ENCODE measurements around the gene ADH5. TPM values are rescaled to one million over a fixed set of nuclear protein-coding genes. Genes with fewer than 3 reads are reported as not detected.
"Not testable (repeated sequence)": the region's sequence is repeated elsewhere in the genome, so short reads cannot be mapped to it uniquely, and the experiment has no call there.

ADH5 gene
- total and polyA plus RNA-seq, 5 donors: 105 to 133 (median 123) TPM

GRCh38 chr4:99117122-99117841 is 28.7 kb upstream of the ADH5 start:
- not testable (repeated sequence) for H3K27ac ChIP-seq (ENCODE audit: low read length); ATAC-seq; H3K27me3 ChIP-seq (ENCODE audit: control insufficient read depth, insufficient read depth); H3K4me3 ChIP-seq (ENCODE audit: low read length); H3K9me3 ChIP-seq (ENCODE audit: control insufficient read depth, low read length); H3K4me1 ChIP-seq (ENCODE audit: control insufficient read depth, insufficient read depth, low read length); DNase-seq
- intact Hi-C loops (cut with DNase I): loop anchor here in 3 of 4 donors (5.0 kb wide), 3 partner anchors 285 to 345 kb away; no protein-coding TSS in a partner anchor
- WGBS: 94% methylated on average over 29 of the region's 29 CpGs

DNA sequence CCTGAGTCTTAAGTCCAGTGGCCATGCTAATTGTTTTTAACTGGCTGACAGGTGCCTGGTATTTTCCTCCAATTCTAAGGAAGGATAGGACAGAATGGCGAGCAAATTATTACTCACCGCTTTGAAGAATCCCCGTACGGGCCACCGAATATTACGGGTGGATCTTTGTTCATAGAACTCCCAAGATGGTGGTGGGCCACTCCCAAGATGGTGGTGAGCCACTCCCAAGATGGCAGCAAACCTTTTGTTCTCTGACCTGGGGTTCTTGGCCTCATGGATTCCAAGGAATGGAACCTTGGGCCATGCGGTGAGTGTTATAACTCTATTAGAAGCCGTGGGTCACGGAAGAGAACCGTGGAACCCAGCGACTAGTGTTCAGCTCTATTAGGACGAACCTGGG is 20.7 kb upstream of the ADH5 start:
- H3K9me3 ChIP-seq (ENCODE audit: control insufficient read depth, low read length); H3K4me3 ChIP-seq (ENCODE audit: low read length); ATAC-seq; DNase-seq; H3K27me3 ChIP-seq (ENCODE audit: control insufficient read depth, insufficient read depth); H3K4me1 ChIP-seq (ENCODE audit: control insufficient read depth, insufficient read depth, low read length); H3K27ac ChIP-seq (ENCODE audit: low read length); intact Hi-C loops (cut with DNase I): not testable (repeated sequence)
- 96% methylated on average over 12 of the region's 12 CpGs for WGBS

GRCh38 chr4:99104153-99104552 is 15.6 kb upstream of the ADH5 start:
- no peak overlapping the region for H3K4me3 ChIP-seq (ENCODE audit: low read length)
- WGBS: 88% methylated on average over 1 of the region's 1 CpG
- intact Hi-C loops (cut with DNase I): no loop called here
- DNase-seq (no peak), ATAC-seq (no peak)
- no peaks in the 10 kb centered on the region for H3K9me3 ChIP-seq (ENCODE audit: control insufficient read depth, low read length)
- H3K27me3 ChIP-seq (ENCODE audit: control insufficient read depth, insufficient read depth): no peaks in the 10 kb centered on the region
- H3K4me1 ChIP-seq (ENCODE audit: control insufficient read depth, insufficient read depth, low read length): no peaks in the 10 kb centered on the region
- H3K27ac ChIP-seq (ENCODE audit: low read length): no peak overlapping the region

- H3K27ac ChIP-seq (ENCODE audit: low read length): no peak overlapping the region
- ATAC-seq (no peak), DNase-seq (no peak)
- no peaks in the 10 kb centered on the region for H3K9me3 ChIP-seq (ENCODE audit: control insufficient read depth, low read length)
- no peaks in the 10 kb centered on the region for H3K27me3 ChIP-seq (ENCODE audit: control insufficient read depth, insufficient read depth)
- H3K4me1 ChIP-seq (ENCODE audit: control insufficient read depth, insufficient read depth, low read length): no peaks in the 10 kb centered on the region
- intact Hi-C loops (cut with DNase I): no loop called here
- no peak overlapping the region for H3K4me3 ChIP-seq (ENCODE audit: low read length)
Observed at GRCh38 chr4:99103166-99103565, 14.6 kb upstream of the ADH5 start.

GRCh38 chr4:99102634-99103033 is 14.0 kb upstream of the ADH5 start:
- 96% methylated on average over 2 of the region's 2 CpGs for WGBS
- Histone ChIP-seq H3K27me3 (ENCODE audit: control insufficient read depth, insufficient read depth) (no peaks in the 10 kb centered on the region), H3K27ac (ENCODE audit: low read length) (no peak overlapping the region), H3K4me3 (ENCODE audit: low read length) (no peak overlapping the region), H3K4me1 (ENCODE audit: control insufficient read depth, insufficient read depth, low read length) (no peaks in the 10 kb centered on the region), H3K9me3 (ENCODE audit: control insufficient read depth, low read length) (no peaks in the 10 kb centered on the region)
- ATAC-seq: no peak
- no peak for DNase-seq
- intact Hi-C loops (cut with DNase I): no loop called here

- no peak overlapping the region for H3K27ac ChIP-seq (ENCODE audit: low read length)
- DNase-seq: no peak
- no peak overlapping the region for H3K4me3 ChIP-seq (ENCODE audit: low read length)
- H3K27me3 ChIP-seq (ENCODE audit: control insufficient read depth, insufficient read depth): no peaks in the 10 kb centered on the region
- H3K4me1 ChIP-seq (ENCODE audit: control insufficient read depth, insufficient read depth, low read length): no peaks in the 10 kb centered on the region
- no peaks in the 10 kb centered on the region for H3K9me3 ChIP-seq (ENCODE audit: control insufficient read depth, low read length)
- intact Hi-C loops (cut with DNase I): no loop called here
- WGBS: 92% methylated on average over 1 of the region's 1 CpG
- ATAC-seq: no peak
Observed at GRCh38 chr4:99100876-99101275, 12.3 kb upstream of the ADH5 start.

- H3K27me3 ChIP-seq (ENCODE audit: control insufficient read depth, insufficient read depth); intact Hi-C loops (cut with DNase I); H3K4me1 ChIP-seq (ENCODE audit: control insufficient read depth, insufficient read depth, low read length); H3K4me3 ChIP-seq (ENCODE audit: low read length); H3K9me3 ChIP-seq (ENCODE audit: control insufficient read depth, low read length); H3K27ac ChIP-seq (ENCODE audit: low read length); DNase-seq; ATAC-seq: not testable (repeated sequence)
- WGBS: 93% methylated on average over 5 of the region's 5 CpGs
Observed at GRCh38 chr4:99099814-99100213, 11.2 kb upstream of the ADH5 start.

DNA sequence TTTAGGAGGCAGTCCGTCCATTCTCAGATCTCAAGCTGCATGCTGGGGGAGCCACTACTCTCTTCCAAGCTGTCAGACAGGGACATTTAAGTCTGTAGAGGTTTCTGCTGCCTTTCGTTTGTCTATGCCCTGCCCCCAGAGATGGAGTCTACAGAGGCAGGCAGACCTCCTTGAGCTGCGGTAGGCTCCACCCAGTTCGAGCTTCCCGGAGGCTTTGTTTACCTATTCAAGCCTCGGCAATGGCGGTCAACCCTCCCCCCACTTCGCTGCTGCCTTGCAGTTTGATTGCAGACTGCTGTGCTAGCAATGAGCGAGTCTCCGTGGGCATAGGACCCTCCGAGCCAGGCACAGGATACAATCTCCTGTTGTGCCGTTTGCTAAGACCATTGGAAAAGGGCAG is 10.7 kb upstream of the ADH5 start:
- no peak overlapping the region for H3K4me3 ChIP-seq (ENCODE audit: low read length)
- no peaks in the 10 kb centered on the region for H3K9me3 ChIP-seq (ENCODE audit: control insufficient read depth, low read length)
- ATAC-seq (no peak), DNase-seq (no peak)
- WGBS: 92% methylated on average over 12 of the region's 12 CpGs
- intact Hi-C loops (cut with DNase I): no loop called here
- H3K27ac ChIP-seq (ENCODE audit: low read length): no peak overlapping the region
- no peaks in the 10 kb centered on the region for H3K27me3 ChIP-seq (ENCODE audit: control insufficient read depth, insufficient read depth)
- no peaks in the 10 kb centered on the region for H3K4me1 ChIP-seq (ENCODE audit: control insufficient read depth, insufficient read depth, low read length)

GRCh38 chr4:99091841-99092240 is 3.3 kb upstream of the ADH5 start:
- H3K4me1 ChIP-seq (ENCODE audit: control insufficient read depth, insufficient read depth, low read length); H3K27ac ChIP-seq (ENCODE audit: low read length); ATAC-seq; H3K27me3 ChIP-seq (ENCODE audit: control insufficient read depth, insufficient read depth); H3K4me3 ChIP-seq (ENCODE audit: low read length); DNase-seq; intact Hi-C loops (cut with DNase I); H3K9me3 ChIP-seq (ENCODE audit: control insufficient read depth, low read length): not testable (repeated sequence)
- 88% methylated on average over 2 of the region's 2 CpGs for WGBS

DNA sequence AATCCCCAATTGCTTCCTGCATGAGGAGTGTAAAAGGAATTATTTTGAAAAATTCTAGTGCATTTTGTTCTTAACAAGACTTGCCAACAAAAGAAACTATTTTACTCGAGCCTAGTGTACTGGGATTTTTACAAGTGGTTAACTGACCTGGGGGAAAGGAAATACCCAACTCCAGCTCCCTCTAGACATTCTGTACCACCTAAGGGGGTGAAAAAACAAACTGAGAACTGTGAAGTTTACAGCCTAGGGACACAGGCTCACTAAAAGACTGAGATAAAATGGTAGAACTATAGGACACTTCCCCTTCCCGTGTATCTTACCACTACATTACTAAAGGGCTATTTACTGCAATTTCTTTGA is 2.6 kb upstream of the ADH5 start:
- H3K9me3 ChIP-seq (ENCODE audit: control insufficient read depth, low read length): no peaks in the 10 kb centered on the region
- ATAC-seq (no peak), DNase-seq (no peak)
- no peak overlapping the region for H3K27ac ChIP-seq (ENCODE audit: low read length)
- no peaks in the 10 kb centered on the region for H3K27me3 ChIP-seq (ENCODE audit: control insufficient read depth, insufficient read depth)
- WGBS: 53% methylated on average over 2 of the region's 2 CpGs
- intact Hi-C loops (cut with DNase I): no loop called here
- H3K4me1 ChIP-seq (ENCODE audit: control insufficient read depth, insufficient read depth, low read length): no peaks in the 10 kb centered on the region
- H3K4me3 ChIP-seq (ENCODE audit: low read length): no peak overlapping the region

DNA sequence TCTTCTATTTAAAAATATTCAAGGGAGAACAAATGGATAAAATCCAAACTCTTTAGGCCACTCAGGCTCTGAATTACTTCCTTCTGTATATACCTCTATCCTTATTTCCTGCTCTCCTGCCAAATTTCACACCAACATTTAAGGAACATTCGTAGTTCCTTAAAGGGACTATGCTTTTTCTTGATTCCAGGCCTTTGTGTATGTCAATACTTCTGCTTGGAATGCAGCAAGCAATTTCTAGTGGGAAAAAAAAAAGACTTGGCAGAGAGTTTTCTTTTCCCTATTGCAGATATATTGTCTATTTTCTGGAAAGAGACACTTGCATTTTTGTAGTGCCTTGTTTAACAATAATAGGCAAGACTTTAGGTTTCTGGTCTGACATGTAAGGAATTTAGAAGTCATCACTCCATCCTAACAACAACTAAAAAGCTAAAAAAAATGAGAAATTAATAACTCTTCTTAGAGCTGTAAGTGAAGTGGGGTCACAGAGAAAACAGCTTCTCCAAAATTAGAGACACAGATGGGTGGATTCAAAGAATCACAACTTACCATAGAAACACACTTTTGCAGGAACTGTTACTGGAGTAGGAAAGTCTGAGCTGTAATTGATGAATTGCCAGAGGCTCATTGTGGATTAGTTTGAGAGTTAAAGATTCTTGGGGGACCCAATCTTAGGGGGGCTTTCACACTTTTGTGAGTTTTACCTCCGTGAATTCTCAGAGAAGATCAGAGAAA is 2.1 kb upstream of the ADH5 start:
- Histone ChIP-seq H3K27me3 (ENCODE audit: control insufficient read depth, insufficient read depth) (no peaks in the 10 kb centered on the region), H3K27ac (ENCODE audit: low read length) (no peak overlapping the region), H3K4me3 (ENCODE audit: low read length) (no peak overlapping the region), H3K9me3 (ENCODE audit: control insufficient read depth, low read length) (no peaks in the 10 kb centered on the region), H3K4me1 (ENCODE audit: control insufficient read depth, insufficient read depth, low read length) (no peaks in the 10 kb centered on the region)
- DNase-seq (no peak), ATAC-seq (no peak)
- intact Hi-C loops (cut with DNase I): no loop called here
- WGBS: 60% methylated on average over 2 of the region's 2 CpGs
